ENCODE data around the gene NDFIP2. TPM values are rescaled to one million over a fixed set of nuclear protein-coding genes. Genes with fewer than 3 reads are reported as not detected.

The NDFIP2 gene
- total and polyA plus RNA-seq, 2 donors (not counting 3 experiments of a cell fraction or from before 2014, with no cell fraction given), result 7.9 to 18.5 TPM

DNA sequence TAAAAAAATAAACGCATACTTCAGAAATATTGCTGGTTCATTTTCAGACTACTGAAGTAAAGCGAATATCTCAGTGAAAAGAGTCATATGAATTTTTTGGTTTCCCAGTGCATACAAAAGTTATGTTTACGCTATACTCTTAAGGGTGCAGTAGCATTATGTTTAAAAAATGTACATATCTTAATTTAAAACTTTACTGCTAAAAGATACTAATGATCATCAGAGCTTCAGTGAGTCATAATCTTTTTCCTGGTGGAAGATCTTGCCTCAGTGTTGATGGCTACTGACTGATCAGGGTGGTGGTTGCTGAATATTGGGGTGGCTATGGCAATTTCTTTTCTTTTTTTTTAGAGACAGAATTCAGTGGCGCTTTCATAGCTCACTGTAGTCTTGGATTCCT, 48.9 kb downstream of the NDFIP2 start:
- TF ChIP-seq FOS (IDR thresholded peaks at IDR 0.05; ENCODE audit: borderline replicate concordance, insufficient read depth, low read length) (no peak), JUN (IDR thresholded peaks at IDR 0.05; ENCODE audit: borderline replicate concordance, insufficient read depth, insufficient read length, low read depth) (no peak), GATA2 (IDR thresholded peaks at IDR 0.05; ENCODE audit: insufficient read depth, insufficient read length, low read depth, low read length) (no peak), EZH2 (IDR thresholded peaks at IDR 0.05; ENCODE audit: borderline replicate concordance, low read depth, low read length, severe bottlenecking) (no peak), MYC (IDR thresholded peaks at IDR 0.05; ENCODE audit: low read depth, low read length) (no peak), POLR2AphosphoS5 (IDR thresholded peaks at IDR 0.05; ENCODE audit: insufficient read depth, low read depth, low read length) (no peak), POLR2A (IDR thresholded peaks at IDR 0.05; ENCODE audit: low read depth, low read length) (no peak)
- TF ChIP-seq, protein P1, sequence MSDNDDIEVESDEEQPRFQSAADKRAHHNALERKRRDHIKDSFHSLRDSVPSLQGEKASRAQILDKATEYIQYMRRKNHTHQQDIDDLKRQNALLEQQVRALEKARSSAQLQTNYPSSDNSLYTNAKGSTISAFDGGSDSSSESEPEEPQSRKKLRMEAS (IDR thresholded peaks at IDR 0.05; ENCODE audit: insufficient read depth, insufficient read length), result no peak
- TF ChIP-seq, protein P2, sequence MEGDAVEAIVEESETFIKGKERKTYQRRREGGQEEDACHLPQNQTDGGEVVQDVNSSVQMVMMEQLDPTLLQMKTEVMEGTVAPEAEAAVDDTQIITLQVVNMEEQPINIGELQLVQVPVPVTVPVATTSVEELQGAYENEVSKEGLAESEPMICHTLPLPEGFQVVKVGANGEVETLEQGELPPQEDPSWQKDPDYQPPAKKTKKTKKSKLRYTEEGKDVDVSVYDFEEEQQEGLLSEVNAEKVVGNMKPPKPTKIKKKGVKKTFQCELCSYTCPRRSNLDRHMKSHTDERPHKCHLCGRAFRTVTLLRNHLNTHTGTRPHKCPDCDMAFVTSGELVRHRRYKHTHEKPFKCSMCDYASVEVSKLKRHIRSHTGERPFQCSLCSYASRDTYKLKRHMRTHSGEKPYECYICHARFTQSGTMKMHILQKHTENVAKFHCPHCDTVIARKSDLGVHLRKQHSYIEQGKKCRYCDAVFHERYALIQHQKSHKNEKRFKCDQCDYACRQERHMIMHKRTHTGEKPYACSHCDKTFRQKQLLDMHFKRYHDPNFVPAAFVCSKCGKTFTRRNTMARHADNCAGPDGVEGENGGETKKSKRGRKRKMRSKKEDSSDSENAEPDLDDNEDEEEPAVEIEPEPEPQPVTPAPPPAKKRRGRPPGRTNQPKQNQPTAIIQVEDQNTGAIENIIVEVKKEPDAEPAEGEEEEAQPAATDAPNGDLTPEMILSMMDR (IDR thresholded peaks at IDR 0.05; ENCODE audit: extremely low read depth in 1 of 2, insufficient read depth in 1 of 2, low read depth in 1 of 2, low read length in 2 of 2), result no peak
- H3K27ac ChIP-seq (ENCODE audit: insufficient read depth, low read depth, low read length), result no peak overlapping the region
- H3K4me3 ChIP-seq (replicated peaks in 1 of 3; ENCODE audit: insufficient read depth in 1 of 3, low read depth in 1 of 3, low read length in 3 of 3), result no peak overlapping the region
- H3K9me1 ChIP-seq (replicated peaks; ENCODE audit: control insufficient read depth, extremely low read depth, insufficient read depth, low read length), result no peaks in the 10 kb centered on the region
- no TSS peak for BruUV-seq (replicated peaks)
- H2AFZ ChIP-seq (ENCODE audit: low read depth, low read length), result no peak overlapping the region
- intact Hi-C loops (cut with micrococcal nuclease), result no loop called here
- FAIRE-seq, result no peak
- no peaks in the 10 kb centered on the region for H3K79me2 ChIP-seq (ENCODE audit: control insufficient read depth, insufficient read depth, low read length)
- no peaks in the 10 kb centered on the region for H3K9me3 ChIP-seq (replicated peaks; ENCODE audit: control insufficient read depth, insufficient read depth, low read length)
- no peaks in the 10 kb centered on the region for H3K36me3 ChIP-seq (ENCODE audit: control insufficient read depth in 2 of 2, extremely low read depth in 1 of 2, insufficient read depth in 2 of 2, low read length in 2 of 2)
- dilution Hi-C loops (cut with MboI; ENCODE audit: extremely low pct_ligation_motif_present, low sequenced_read_pairs), result no loop called here
- H3K9ac ChIP-seq (replicated peaks; ENCODE audit: extremely low read depth, insufficient read depth, low read length), result no peak overlapping the region
- no peak overlapping the region for H3K4me2 ChIP-seq (ENCODE audit: insufficient read depth, low read length)
- DNase-seq (ENCODE audit: low read depth, low spot score), result no peak
- CTCF ChIA-PET, result interaction anchor here (1.4 to 4.6 kb wide), 3 partner anchors 11 to 105 kb away, joined by 3 to 67 read pairs (median 15); no protein-coding TSS in a partner anchor
- H3K27me3 ChIP-seq (ENCODE audit: control insufficient read depth in 2 of 2, insufficient read depth in 2 of 2, low read length in 2 of 2), result no peaks in the 10 kb centered on the region
- peaks cover 19% of the 10 kb centered on the region for H3K4me1 ChIP-seq (ENCODE audit: control insufficient read depth, extremely low read depth, insufficient read depth, low read length)
- no peaks in the 10 kb centered on the region for H4K20me1 ChIP-seq (replicated peaks; ENCODE audit: control insufficient read depth, extremely low read depth, insufficient read depth, low read length)
- POLR2A ChIA-PET, result no interaction called here

Measured in endothelial cell of umbilical vein (primary cell).